ENCODE measurements around the gene RAB3C.

The RAB3C gene

GRCh38 chr5:58857609-58858008, 274.7 kb downstream of the RAB3C start:
- H3K9ac ChIP-seq: no peak overlapping the region
- no peak overlapping the region for H3K27ac ChIP-seq
- H3K9me3 ChIP-seq: no peaks in the 10 kb centered on the region
- no peaks in the 10 kb centered on the region for H3K36me3 ChIP-seq
- no peaks in the 10 kb centered on the region for H3K27me3 ChIP-seq
- no peak overlapping the region for H3K4me2 ChIP-seq
- TF ChIP-seq Cebpa-rat (IDR thresholded peaks at IDR 0.05): no peak
- H3K4me1 ChIP-seq: no peaks in the 10 kb centered on the region
- no peaks in the 10 kb centered on the region for H4K20me1 ChIP-seq
- no peak overlapping the region for H3K4me3 ChIP-seq

GRCh38 chr5:58860680-58861079, 277.8 kb downstream of the RAB3C start:
- no peaks in the 10 kb centered on the region for H3K4me1 ChIP-seq
- no peak overlapping the region for H3K9ac ChIP-seq
- H3K9me3 ChIP-seq: no peaks in the 10 kb centered on the region
- no peaks in the 10 kb centered on the region for H3K27me3 ChIP-seq
- no peak overlapping the region for H3K4me3 ChIP-seq
- no peak overlapping the region for H3K4me2 ChIP-seq
- TF ChIP-seq Cebpa-rat (IDR thresholded peaks at IDR 0.05): no peak
- H4K20me1 ChIP-seq: no peaks in the 10 kb centered on the region
- no peaks in the 10 kb centered on the region for H3K36me3 ChIP-seq
- no peak overlapping the region for H3K27ac ChIP-seq

- H3K9ac ChIP-seq: no peak overlapping the region
- no peak overlapping the region for H3K27ac ChIP-seq
- no peak for TF ChIP-seq Cebpa-rat (IDR thresholded peaks at IDR 0.05)
- H3K4me3 ChIP-seq: no peak overlapping the region
- no peaks in the 10 kb centered on the region for H3K36me3 ChIP-seq
- no peaks in the 10 kb centered on the region for H3K27me3 ChIP-seq
- no peaks in the 10 kb centered on the region for H4K20me1 ChIP-seq
- H3K9me3 ChIP-seq: no peaks in the 10 kb centered on the region
- H3K4me1 ChIP-seq: no peaks in the 10 kb centered on the region
- no peak overlapping the region for H3K4me2 ChIP-seq
Measured at GRCh38 chr5:58868931-58869330, 286.1 kb downstream of the RAB3C start.

- Histone ChIP-seq H3K27ac (no peak overlapping the region), H3K9ac (no peak overlapping the region), H3K36me3 (no peaks in the 10 kb centered on the region), H3K9me3 (no peaks in the 10 kb centered on the region), H3K4me3 (no peak overlapping the region), H3K4me1 (no peaks in the 10 kb centered on the region), H4K20me1 (no peaks in the 10 kb centered on the region), H3K4me2 (no peak overlapping the region), H3K27me3 (no peaks in the 10 kb centered on the region)
- no peak for TF ChIP-seq Cebpa-rat (IDR thresholded peaks at IDR 0.05)
Measured at GRCh38 chr5:58871648-58872242, 288.9 kb downstream of the RAB3C start.

GRCh38 chr5:58872670-58873273, 289.9 kb downstream of the RAB3C start:
- Histone ChIP-seq H3K9me3 (no peaks in the 10 kb centered on the region), H3K9ac (no peak overlapping the region), H3K27me3 (no peaks in the 10 kb centered on the region), H3K4me2 (no peak overlapping the region), H3K36me3 (no peaks in the 10 kb centered on the region), H3K4me3 (no peak overlapping the region), H4K20me1 (no peaks in the 10 kb centered on the region), H3K4me1 (no peaks in the 10 kb centered on the region), H3K27ac (no peak overlapping the region)
- TF ChIP-seq Cebpa-rat (IDR thresholded peaks at IDR 0.05): no peak

DNA sequence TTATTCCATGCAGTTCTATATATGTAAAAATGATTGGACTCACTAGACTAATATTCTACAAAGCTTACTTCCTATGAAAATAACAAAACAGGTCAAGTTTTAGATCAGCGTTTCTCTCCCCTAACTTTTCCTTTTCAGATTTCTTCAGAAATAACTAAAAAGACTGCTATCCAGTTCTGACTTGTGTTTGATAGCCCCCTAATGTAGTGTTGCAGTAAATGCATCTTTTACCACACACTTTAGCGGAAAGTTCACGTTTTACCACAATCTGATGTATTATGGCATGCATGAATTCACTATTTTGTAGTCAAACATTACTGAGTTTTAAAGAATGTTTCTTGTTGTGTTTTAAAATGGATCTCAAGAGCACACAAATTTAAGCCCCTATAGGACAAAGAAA, 292.7 kb downstream of the RAB3C start:
- H3K4me2 ChIP-seq: no peak overlapping the region
- no peak overlapping the region for H3K27ac ChIP-seq
- H3K9me3 ChIP-seq: no peaks in the 10 kb centered on the region
- H3K27me3 ChIP-seq: no peaks in the 10 kb centered on the region
- no peak for TF ChIP-seq Cebpa-rat (IDR thresholded peaks at IDR 0.05)
- no peak overlapping the region for H3K4me3 ChIP-seq
- no peaks in the 10 kb centered on the region for H3K36me3 ChIP-seq
- no peak overlapping the region for H3K9ac ChIP-seq
- no peaks in the 10 kb centered on the region for H3K4me1 ChIP-seq
- H4K20me1 ChIP-seq: no peaks in the 10 kb centered on the region

DNA sequence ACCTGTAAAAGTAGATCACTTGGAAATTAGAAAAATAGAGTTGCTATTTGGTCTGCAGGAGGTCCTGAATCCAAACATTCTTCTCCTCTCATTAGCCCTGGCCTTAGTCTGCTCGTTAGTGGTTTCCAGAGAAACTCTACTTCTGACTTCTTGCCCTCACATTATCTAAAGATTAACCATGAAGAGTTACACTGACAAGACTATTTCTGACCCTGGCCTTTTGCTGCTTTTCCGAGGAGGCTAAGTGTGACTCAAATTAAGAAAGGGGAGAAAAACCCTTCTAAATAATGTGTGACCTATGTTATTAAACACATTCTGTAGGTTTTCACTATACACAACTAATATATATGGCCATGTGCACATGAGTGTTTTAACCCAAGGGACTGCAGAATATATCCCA, 302.4 kb downstream of the RAB3C start:
- H3K4me2 ChIP-seq: no peak overlapping the region
- no peak for TF ChIP-seq Cebpa-rat (IDR thresholded peaks at IDR 0.05)
- H3K4me1 ChIP-seq: peaks cover 9% of the 10 kb centered on the region
- H3K4me3 ChIP-seq: no peak overlapping the region
- H3K9me3 ChIP-seq: no peaks in the 10 kb centered on the region; the same call in 1 of the 2 replicates
- H3K27ac ChIP-seq: no peak overlapping the region
- no peaks in the 10 kb centered on the region for H3K27me3 ChIP-seq
- H4K20me1 ChIP-seq: no peaks in the 10 kb centered on the region
- no peak overlapping the region for H3K9ac ChIP-seq
- H3K36me3 ChIP-seq: no peaks in the 10 kb centered on the region

GRCh38 chr5:58886315-58887207, 303.7 kb downstream of the RAB3C start:
- Histone ChIP-seq H3K9me3 (no peaks in the 10 kb centered on the region; the same call in 1 of the 2 replicates), H3K4me1 (peaks cover 22% of the 10 kb centered on the region), H3K9ac (no peak overlapping the region)

GRCh38 chr5:58887311-58887710, 304.4 kb downstream of the RAB3C start:
- Histone ChIP-seq H3K4me3 (no peak overlapping the region), H3K9me3 (no peaks in the 10 kb centered on the region; the same call in 1 of the 2 replicates), H4K20me1 (no peaks in the 10 kb centered on the region), H3K36me3 (no peaks in the 10 kb centered on the region), H3K4me1 (peaks cover 30% of the 10 kb centered on the region), H3K4me2 (no peak overlapping the region), H3K27me3 (no peaks in the 10 kb centered on the region), H3K9ac (no peak overlapping the region), H3K27ac (no peak overlapping the region)
- no peak for TF ChIP-seq Cebpa-rat (IDR thresholded peaks at IDR 0.05)

More at GRCh38 chr5:58886315-58887207, 303.7 kb downstream of the RAB3C start:
- Histone ChIP-seq H4K20me1 (no peaks in the 10 kb centered on the region), H3K4me3 (no peak overlapping the region), H3K4me2 (no peak overlapping the region), H3K27ac (no peak overlapping the region), H3K27me3 (no peaks in the 10 kb centered on the region), H3K36me3 (no peaks in the 10 kb centered on the region)
- TF ChIP-seq Cebpa-rat (IDR thresholded peaks at IDR 0.05): no peak
